GM12891 (cell line): ENCODE measurements around the gene PCDHB6.
"Not testable (repeated sequence)": the region's sequence is repeated elsewhere in the genome, so short reads cannot be mapped to it uniquely, and the experiment has no call there.

Source experiments
- DNase-seq: peaks from one replicate; pipeline ENCODE4 v3.0.0; 2011; ENCODE audit warnings: low spot score; ENCODE audit not compliant: insufficient read length
- FAIRE-seq: peaks from 2 replicates; lab custom pipeline; 2011; peaks lifted over from hg19 to GRCh38; lab: Jason Lieb, UNC
- PAX5 ChIP-seq: IDR thresholded peaks from 2 replicates; pipeline ENCODE4 v1.6.1; 2011; ENCODE audit warnings: low read length, moderate library complexity, mild to moderate bottlenecking; ENCODE audit not compliant: insufficient read depth, severe bottlenecking
- POLR2A ChIP-seq: IDR thresholded peaks from 2 replicates; pipeline ENCODE4 v1.6.1; 2011; ENCODE audit warnings: low read depth, low read length, control low read depth
- POLR2AphosphoS5 ChIP-seq: IDR thresholded peaks from 2 replicates; pipeline ENCODE4 v1.6.1; 2011; ENCODE audit warnings: low read depth, low read length, control low read depth
- POU2F2 ChIP-seq: IDR thresholded peaks from 2 replicates; pipeline ENCODE4 v1.6.1; 2011; ENCODE audit warnings: low read depth, mild to moderate bottlenecking, control low read depth, low read length, moderate library complexity
- SPI1 ChIP-seq: IDR thresholded peaks from 2 replicates; pipeline ENCODE4 v1.6.1; 2011; ENCODE audit warnings: low read depth, low read length, control low read depth
- TAF1 ChIP-seq: IDR thresholded peaks from 2 replicates; pipeline ENCODE4 v1.6.1; 2011; ENCODE audit warnings: low read depth, low read length, control low read depth

PCDHB6 gene

DNA sequence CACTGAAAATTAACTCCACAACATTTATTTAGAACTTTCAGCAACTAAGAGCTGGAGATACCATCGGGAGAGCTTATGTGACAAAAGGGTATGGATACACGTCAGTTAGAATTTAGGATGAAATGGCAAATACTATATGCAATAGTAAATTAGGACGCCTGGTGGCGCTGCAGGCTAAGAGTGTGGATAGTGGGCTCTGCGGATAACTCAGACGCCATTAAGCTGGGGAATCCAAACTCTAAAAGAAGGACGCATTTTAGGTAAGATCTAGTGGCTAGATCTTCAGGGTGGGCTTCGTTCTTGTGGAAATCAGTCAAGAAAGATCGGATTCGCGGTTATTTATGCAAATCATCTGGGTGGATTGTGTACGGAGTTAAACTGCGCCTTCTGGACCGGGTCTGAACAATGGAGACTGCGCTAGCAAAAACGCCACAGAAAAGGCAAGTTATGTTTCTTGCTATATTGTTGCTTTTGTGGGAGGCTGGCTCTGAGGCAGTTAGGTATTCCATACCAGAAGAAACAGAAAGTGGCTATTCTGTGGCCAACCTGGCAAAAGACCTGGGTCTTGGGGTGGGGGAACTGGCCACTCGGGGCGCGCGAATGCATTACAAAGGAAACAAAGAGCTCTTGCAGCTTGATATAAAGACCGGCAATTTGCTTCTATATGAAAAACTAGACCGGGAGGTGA lies 14.7 kb upstream of the PCDHB6 start, which contains the start of gene PCDHB5:
TSS of gene PCDHB5 (plus strand) at position 177 of the 688 bp plus-strand sequence. CDS start at position 406, 229 bp downstream.
- no peak for FAIRE-seq

DNA sequence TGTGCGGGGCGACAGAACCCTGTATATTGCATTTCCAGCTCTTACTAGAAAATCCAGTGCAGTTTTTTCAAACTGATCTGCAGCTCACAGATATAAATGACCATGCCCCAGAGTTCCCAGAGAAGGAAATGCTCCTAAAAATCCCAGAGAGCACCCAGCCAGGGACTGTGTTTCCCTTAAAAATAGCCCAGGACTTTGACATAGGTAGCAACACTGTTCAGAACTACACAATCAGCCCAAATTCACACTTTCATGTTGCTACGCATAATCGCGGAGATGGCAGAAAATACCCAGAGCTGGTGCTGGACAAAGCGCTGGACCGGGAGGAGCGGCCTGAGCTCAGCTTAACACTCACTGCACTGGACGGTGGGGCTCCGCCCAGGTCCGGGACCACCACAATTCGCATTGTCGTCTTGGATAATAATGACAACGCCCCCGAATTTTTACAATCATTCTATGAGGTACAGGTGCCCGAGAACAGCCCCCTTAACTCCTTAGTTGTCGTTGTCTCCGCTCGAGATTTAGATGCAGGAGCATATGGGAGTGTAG lies 14.1 kb upstream of the PCDHB6 start:
- TF ChIP-seq PAX5 = no peak
- TF ChIP-seq TAF1 = no peak
- TF ChIP-seq SPI1 = no peak
- no peak for TF ChIP-seq POLR2A
- TF ChIP-seq POLR2AphosphoS5 = no peak
- no peak for TF ChIP-seq POU2F2
- FAIRE-seq = no peak
- DNase-seq = no peak

More for the DNA sequence above, 14.7 kb upstream of the PCDHB6 start, which contains the start of gene PCDHB5:
- DNase-seq = no peak
- TF ChIP-seq TAF1 = no peak
- no peak for TF ChIP-seq PAX5
- TF ChIP-seq POU2F2 = no peak
- TF ChIP-seq SPI1 = no peak
- no peak for TF ChIP-seq POLR2AphosphoS5
- TF ChIP-seq POLR2A = no peak

DNA sequence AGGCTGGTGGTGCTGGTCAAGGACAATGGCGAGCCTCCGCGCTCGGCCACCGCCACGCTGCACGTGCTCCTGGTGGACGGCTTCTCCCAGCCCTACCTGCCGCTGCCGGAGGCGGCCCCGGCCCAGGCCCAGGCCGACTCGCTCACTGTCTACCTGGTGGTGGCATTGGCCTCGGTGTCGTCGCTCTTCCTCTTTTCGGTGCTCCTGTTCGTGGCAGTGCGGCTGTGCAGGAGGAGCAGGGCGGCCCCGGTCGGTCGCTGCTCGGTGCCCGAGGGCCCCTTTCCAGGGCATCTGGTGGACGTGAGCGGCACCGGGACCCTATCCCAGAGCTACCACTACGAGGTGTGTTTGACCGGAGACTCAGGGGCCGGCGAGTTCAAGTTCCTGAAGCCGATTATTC lies 12.5 kb upstream of the PCDHB6 start:
- FAIRE-seq, DNase-seq: not testable (repeated sequence)

DNA sequence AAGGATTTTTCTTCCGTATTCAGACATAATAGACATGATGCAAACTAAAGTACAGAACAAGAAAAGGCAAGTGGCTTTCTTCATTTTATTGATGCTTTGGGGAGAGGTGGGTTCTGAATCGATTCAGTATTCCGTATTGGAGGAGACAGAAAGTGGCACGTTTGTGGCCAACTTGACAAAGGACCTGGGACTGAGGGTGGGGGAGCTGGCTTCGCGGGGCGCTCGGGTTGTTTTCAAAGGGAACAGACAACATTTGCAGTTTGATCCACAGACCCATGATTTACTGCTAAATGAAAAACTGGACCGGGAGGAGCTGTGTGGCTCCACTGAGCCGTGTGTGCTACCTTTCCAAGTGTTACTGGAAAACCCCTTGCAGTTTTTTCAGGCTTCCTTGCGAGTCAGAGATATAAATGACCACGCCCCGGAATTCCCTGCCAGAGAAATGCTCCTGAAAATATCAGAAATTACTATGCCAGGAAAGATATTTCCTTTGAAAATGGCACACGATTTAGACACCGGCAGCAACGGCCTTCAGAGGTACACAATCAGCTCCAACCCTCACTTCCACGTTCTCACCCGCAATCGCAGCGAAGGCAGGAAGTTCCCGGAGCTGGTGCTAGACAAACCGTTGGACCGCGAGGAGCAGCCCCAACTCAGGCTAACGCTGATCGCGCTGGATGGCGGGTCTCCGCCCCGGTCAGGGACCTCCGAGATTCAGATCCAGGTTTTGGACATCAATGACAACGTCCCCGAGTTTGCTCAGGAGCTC lies 551 bp downstream of the PCDHB6 start:
- no peak for TF ChIP-seq POU2F2
- TF ChIP-seq POLR2AphosphoS5 = no peak
- no peak for TF ChIP-seq PAX5
- TF ChIP-seq TAF1 = no peak
- TF ChIP-seq POLR2A = no peak
- DNase-seq (no peak), FAIRE-seq (no peak)

DNA sequence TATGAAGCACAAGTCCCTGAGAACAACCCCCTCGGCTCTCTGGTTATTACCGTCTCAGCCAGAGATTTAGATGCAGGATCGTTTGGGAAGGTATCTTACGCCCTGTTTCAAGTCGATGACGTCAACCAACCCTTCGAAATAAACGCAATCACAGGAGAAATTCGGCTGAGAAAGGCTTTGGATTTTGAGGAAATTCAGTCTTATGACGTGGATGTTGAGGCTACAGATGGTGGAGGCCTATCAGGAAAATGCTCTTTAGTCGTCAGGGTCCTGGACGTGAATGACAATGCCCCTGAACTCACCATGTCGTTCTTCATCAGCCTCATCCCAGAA lies 1.1 kb downstream of the PCDHB6 start:
- TF ChIP-seq POLR2A (no peak), PAX5 (no peak), SPI1 (no peak), TAF1 (no peak), POLR2AphosphoS5 (no peak)
- no peak for DNase-seq
- FAIRE-seq = no peak

DNA sequence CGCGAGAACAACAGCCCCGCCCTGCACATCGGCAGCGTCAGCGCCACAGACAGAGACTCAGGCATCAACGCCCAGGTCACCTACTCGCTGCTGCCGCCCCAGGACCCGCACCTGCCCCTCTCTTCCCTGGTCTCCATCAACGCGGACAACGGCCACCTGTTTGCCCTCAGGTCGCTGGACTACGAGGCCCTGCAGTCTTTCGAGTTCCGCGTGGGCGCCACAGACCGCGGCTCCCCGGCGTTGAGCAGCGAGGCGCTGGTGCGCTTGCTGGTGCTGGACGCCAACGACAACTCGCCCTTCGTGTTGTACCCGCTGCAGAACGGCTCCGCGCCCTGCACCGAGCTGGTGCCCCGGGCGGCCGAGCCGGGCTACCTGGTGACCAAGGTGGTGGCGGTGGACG lies 1.8 kb downstream of the PCDHB6 start:
- DNase-seq, FAIRE-seq: not testable (repeated sequence)

DNA sequence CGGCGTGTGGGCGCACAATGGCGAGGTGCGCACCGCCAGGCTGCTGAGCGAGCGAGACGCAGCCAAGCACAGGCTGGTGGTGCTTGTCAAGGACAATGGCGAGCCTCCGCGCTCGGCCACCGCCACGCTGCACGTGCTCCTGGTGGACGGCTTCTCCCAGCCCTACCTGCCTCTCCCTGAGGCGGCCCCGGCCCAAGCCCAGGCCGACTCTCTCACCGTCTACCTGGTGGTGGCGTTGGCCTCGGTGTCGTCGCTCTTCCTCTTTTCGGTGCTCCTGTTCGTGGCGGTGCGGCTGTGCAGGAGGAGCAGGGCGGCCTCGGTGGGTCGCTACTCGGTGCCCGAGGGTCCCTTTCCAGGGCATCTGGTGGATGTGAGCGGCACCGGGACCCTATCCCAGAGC lies 2.2 kb downstream of the PCDHB6 start:
- not testable (repeated sequence) for FAIRE-seq, DNase-seq

DNA sequence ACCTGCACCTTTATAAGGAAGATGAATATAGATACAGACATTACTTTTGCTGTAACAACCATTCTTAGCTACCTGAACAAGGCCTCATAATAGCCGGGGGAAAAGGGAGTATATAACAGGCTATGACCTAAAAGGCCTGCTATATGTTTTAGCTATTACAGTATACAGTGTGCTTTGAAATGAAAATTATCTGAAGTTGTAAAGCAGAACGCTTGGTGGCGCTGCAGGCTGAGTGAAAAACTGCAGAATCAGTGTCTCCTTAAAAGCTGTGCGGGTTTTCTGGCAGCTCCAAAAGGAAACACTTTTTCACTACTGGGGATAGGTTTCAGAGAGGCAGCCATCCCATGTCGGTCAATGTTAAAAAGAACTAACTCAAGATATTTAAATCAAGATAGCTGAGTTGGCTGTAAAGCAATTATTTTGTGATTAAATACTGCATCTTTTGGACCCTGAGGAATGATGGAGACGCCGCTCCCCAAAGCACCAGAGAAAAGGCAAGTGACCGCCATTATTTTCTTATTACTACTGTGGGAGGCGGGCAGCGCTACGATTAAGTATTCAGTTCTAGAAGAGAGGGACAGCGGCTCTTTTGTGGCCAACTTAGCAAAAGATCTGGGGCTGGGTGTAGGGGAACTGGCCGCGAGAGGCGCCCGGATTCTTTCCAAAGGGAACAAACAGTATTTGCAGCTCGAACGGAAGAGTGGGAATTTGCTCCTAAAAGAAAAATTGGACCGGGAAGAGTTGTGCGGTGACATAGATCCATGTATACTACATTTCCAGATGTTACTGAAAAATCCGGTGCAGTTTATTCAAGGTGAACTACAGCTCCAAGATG lies 5.9 kb downstream of the PCDHB6 start:
- FAIRE-seq (no peak), DNase-seq (no peak)
- no peak for TF ChIP-seq POU2F2
- TF ChIP-seq PAX5 = no peak
- no peak for TF ChIP-seq POLR2AphosphoS5
- no peak for TF ChIP-seq TAF1
- no peak for TF ChIP-seq SPI1
- no peak for TF ChIP-seq POLR2A

DNA sequence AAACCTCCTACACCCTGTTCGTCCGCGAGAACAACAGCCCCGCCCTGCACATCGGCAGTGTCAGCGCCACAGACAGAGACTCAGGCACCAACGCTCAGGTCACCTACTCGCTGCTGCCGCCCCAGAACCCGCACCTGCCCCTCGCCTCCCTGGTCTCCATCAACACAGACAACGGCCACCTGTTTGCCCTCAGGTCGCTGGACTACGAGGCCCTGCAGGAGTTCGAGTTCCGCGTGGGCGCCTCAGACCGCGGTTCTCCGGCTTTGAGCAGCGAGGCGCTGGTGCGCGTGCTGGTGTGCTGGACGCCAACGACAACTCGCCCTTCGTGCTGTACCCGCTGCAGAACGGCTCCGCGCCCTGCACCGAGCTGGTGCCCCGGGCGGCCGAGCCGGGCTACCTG lies 7.5 kb downstream of the PCDHB6 start:
- not testable (repeated sequence) for DNase-seq, FAIRE-seq

DNA sequence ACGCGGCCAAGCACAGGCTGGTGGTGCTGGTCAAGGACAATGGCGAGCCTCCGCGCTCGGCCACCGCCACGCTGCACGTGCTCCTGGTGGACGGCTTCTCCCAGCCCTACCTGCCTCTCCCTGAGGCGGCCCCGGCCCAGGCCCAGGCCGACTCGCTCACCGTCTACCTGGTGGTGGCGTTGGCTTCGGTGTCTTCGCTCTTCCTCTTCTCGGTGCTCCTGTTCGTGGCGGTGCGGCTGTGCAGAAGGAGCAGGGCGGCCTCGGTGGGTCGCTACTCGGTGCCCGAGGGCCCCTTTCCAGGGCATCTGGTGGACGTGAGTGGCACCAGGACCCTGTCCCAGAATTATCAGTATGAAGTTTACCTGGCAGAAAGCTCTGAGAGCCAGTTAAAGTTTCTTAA lies 8.0 kb downstream of the PCDHB6 start:
- not testable (repeated sequence) for FAIRE-seq, DNase-seq

DNA sequence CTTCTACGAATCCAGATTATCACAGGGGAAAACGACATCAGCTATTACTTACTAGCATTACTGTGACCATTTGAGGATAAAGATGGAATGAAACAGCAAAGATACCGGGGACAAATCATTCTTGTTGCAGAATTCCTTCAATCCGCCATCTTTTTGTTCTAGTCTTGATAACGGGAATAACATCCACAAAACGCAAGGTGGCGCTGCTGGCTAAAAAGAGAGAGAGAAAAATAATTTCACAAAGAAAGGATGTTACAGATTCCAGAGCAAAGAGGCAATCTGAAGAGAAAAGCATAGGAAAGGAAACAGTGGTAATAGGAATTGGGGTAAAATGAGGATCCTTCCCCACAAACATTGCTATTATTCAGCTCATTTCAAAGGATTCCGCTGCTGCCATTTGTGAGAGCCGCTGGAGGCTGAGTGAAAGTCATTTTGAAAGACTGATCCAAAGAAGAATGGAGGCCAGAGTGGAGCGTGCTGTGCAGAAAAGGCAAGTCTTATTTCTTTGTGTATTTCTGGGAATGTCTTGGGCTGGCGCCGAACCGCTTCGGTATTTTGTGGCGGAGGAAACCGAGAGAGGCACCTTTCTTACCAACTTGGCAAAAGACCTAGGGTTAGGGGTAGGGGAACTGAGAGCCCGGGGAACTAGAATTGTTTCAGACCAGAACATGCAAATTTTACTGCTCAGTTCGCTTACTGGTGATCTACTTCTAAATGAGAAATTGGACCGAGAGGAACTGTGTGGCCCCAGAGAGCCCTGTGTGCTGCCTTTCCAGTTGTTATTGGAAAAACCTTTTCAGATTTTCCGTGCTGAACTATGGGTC lies 22.7 kb downstream of the PCDHB6 start, which contains the start of gene PCDHB7:
TSS of gene PCDHB7 (plus strand) at position 264 of the 824 bp plus-strand sequence. CDS start at position 456, 192 bp downstream.
- FAIRE-seq (no peak), DNase-seq (no peak)
- TF ChIP-seq POLR2A (no peak), PAX5 (no peak), POLR2AphosphoS5 (no peak), TAF1 (no peak), POU2F2 (no peak), SPI1 (no peak)

DNA sequence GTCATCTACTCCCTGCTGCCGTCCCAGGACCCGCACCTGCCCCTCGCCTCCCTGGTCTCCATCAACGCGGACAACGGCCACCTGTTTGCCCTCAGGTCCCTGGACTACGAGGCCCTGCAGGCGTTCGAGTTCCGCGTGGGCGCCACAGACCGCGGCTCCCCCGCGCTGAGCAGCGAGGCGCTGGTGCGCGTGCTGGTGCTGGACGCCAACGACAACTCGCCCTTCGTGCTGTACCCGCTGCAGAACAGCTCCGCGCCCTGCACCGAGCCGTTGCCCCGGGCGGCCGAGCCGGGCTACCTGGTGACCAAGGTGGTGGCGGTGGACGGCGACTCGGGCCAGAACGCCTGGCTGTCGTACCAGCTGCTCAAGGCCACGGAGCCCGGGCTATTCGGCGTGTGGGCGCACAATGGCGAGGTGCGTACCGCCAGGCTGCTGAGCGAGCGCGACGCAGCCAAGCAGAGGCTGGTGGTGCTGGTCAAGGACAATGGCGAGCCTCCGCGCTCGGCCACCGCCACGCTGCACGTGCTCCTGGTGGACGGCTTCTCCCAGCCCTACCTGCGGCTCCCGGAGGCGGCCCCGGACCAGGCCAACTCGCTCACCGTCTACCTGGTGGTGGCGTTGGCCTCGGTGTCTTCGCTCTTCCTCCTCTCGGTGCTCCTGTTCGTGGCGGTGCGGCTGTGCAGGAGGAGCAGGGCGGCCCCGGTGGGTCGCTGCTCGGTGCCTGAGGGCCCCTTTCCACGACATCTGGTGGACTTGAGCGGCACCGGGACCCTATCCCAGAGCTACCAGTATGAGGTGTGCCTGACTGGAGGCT lies 24.6 kb downstream of the PCDHB6 start:
- FAIRE-seq = not testable (repeated sequence)

More for the DNA sequence above, 24.6 kb downstream of the PCDHB6 start:
- not testable (repeated sequence) for DNase-seq
